OCI-LY1 (cell line): ENCODE results near the gene TSEN54.

Source experiments
- EZH2 ChIP-seq: fragments of 200-600 bp; sonication (generic), shearing (Covaris generic); IDR thresholded peaks from 2 replicates; pipeline ENCODE4 v1.8.0; 2017; ENCODE audit warnings: borderline replicate concordance, mixed run types, mild to moderate bottlenecking, antibody characterized with exemption, low read length, moderate library complexity, mixed read lengths
- TF ChIP-seq, protein P1 (sequence below): fragments of 200-600 bp; sonication (generic), shearing (Covaris generic); IDR thresholded peaks from 2 replicates; pipeline ENCODE4 v1.5.1; 2017; ENCODE audit warnings: mild to moderate bottlenecking, antibody characterized with exemption, low read length, moderate library complexity, mixed read lengths

DNA sequence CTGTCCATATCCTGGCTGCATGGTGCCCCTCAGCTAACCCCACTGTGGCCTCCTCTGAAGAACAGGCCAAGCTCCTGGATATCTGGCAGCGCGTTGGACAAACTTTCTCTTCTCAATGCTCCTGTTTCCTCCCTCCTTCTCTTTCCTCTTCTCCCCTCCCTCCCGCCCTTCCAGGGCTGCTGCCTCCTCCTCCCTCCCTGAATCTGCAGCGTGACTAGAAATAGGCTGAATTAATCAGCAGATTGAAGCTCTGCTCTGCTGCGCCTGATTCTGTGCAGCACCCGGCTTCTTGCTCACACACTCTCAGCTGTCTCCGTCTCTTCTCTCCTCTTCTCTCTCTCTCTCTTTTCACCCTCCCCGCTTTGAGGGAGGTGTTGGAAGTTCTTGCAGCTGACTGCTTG lies 40.1 kb upstream of the TSEN54 start:
- TF ChIP-seq, protein P1, sequence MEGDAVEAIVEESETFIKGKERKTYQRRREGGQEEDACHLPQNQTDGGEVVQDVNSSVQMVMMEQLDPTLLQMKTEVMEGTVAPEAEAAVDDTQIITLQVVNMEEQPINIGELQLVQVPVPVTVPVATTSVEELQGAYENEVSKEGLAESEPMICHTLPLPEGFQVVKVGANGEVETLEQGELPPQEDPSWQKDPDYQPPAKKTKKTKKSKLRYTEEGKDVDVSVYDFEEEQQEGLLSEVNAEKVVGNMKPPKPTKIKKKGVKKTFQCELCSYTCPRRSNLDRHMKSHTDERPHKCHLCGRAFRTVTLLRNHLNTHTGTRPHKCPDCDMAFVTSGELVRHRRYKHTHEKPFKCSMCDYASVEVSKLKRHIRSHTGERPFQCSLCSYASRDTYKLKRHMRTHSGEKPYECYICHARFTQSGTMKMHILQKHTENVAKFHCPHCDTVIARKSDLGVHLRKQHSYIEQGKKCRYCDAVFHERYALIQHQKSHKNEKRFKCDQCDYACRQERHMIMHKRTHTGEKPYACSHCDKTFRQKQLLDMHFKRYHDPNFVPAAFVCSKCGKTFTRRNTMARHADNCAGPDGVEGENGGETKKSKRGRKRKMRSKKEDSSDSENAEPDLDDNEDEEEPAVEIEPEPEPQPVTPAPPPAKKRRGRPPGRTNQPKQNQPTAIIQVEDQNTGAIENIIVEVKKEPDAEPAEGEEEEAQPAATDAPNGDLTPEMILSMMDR, result no peak
- TF ChIP-seq EZH2, result no peak
